Stimulated activated CD4-positive, alpha-beta T cell treated with anti-CD3 and anti-CD28 coated beads, Interleukin-4, amount 100 ng/mL, for 24 hours (primary cell): ENCODE data around the gene ZC3HAV1.
"Not testable (repeated sequence)": the region's sequence is repeated elsewhere in the genome, so short reads cannot be mapped to it uniquely, and the experiment has no call there.

Experiments used
- DNase-seq: peaks from one replicate; pipeline ENCODE4 v3.0.0-alpha.2; 2020

ZC3HAV1 gene

DNA sequence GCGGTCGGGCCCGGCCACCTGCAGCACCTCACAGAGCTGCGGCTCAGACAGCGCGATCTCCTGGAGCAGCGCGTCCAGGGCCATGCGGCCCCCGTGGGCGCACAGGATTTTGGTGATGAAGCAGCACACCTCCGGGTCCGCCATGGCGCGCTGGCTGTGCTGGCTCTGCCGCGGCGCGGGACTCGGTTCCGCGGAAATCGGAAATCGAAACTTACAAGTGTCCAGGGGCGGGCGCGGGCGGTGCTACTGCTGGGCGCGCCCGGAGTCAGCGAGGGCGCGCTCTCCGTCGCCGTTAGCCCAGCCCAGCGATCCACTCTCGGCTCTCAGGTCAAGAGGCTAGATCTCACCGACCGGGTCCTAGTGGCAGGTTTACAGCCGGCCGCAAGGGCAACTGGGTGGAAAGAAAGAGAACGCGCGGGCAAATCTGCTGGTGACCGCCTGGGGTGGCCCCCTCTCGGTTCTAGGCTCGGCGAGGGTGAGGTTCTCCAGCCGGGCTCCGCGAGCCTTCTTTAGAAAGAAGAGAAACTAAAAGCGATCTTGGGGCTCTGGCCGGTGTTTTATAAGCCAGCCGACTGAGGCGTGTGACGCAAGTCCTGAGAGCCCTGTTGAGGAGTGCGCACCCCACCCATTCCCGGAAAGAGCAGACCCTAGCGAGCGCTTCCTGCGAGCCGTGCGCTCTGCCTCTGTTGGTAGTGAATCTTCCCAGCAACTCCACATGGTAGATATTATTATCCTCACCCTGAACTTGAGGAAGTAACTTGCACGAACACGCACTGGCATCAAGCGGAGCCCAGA is at the start of gene ZC3HAV1:
Gene ZC3HAV1 (minus strand): TSS at position 533 of the 795 bp plus-strand sequence. CDS start 389 bp downstream, at position 144.
- DNase-seq = peak; percentile 88

DNA sequence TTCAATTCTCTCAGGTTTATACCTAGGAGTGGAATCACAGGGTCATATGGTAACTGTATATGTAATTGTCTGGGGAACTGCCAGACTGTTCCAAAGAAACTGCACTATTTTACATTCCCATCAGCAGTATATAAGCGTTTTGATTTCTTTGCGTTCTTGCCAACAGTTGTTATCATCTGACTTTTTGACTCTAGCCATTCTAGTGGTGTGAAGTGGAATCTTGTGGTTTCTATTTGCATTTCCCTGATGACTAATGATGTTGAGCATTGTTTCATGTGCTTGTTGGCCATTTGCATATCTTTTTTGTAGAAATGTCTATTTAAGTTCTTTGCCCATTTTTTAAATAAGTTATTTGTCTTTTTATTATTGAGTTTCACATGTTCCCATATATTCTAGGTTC is 44.3 kb upstream of the ZC3HAV1 start:
- no peak for DNase-seq

DNA sequence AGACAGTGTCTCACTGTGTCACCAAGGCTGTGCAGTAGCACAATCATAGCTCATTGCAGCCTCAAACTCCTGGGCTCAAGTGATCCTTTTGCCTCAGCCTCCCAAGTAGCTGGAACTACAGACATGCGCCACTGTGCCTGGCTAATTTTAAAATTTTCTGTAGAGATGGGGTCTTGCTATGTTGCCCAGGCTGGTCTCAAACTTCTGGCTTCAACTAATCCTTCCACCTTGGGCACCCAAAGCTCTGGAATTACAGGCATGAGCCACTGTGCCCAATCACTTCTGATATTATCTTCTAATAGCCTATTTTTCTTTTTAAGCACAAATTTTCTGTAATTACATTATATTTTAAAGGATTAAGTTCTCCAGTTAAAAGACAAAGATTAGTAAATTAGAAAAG is 42.6 kb upstream of the ZC3HAV1 start:
- DNase-seq = no peak

DNA sequence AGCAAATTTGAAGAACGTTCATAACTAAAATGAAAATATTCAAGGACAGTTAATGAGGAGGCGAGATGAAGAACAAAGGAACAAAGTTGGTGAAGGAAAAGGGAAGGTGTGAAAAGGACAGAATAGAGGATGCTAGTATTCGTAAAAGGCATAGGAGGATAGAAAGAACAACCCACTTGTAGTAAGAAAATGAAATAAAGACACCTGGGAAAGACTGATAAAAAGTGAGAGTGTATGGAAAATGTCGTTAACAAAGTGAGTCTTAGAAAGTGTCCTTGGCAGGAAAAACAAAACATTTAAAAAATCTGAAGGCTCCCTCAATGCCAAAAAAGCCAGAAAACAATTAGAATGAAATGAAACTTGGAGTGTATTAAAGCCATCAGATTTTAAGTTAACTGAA is 29.6 kb upstream of the ZC3HAV1 start:
- no peak for DNase-seq

DNA sequence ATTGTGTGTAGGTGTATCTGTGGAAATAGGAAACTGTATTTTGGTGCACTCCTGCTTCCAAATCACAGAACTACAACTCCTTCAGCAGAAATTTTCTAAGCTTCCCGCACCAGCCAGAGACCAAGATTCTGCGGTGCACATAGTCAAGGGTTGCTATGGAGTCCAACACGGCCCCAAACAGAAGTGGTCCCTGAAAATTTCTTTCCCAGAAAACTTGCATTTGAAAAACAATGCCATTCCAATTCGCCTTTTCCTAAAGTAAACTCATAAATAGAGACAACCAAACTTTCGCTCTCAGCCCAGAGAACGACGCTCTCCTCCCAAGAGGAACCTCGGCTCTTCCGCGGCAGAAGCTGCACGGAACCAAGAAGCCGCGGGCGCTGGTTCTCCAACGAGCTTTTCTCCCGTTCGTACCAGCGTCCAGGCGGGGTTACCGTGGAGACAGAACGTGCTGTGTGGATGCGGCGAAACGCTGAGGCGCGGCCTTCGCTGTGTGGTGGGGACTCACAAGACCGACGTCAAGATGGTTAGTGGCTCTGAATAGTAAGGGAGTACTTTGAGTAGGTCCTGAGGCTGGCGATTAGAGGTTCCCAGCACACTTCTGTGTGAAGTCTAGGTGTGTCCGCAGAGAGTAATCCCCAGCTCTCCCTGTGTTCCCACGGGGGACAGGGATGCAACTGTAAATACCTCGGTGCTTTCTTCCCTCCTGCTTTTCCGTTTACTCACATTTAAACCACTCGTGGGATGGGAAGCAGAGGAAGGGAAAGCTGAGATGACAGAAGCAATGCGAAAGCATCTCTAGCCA is 24.0 kb upstream of the ZC3HAV1 start:
- DNase-seq = peak; percentile 91

DNA sequence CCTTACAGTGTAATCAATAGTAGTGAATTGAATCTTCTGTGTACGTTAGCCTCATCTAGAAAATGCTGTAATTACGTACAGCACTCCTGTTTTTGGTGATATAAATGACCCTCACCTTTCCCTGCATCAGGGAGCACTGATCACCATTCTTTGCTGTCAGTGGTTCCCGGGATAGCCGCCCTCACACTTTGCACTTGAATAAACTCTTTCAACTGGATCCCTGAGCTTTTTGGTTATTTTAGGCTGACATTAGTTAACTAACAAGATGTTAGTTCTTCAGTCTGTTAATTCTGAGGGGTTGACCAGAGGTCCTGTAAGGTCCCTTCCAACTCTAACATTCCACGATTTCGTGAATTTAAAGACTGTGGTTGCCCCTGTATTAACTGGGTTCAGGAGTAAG is 23.4 kb upstream of the ZC3HAV1 start:
- DNase-seq = no peak

DNA sequence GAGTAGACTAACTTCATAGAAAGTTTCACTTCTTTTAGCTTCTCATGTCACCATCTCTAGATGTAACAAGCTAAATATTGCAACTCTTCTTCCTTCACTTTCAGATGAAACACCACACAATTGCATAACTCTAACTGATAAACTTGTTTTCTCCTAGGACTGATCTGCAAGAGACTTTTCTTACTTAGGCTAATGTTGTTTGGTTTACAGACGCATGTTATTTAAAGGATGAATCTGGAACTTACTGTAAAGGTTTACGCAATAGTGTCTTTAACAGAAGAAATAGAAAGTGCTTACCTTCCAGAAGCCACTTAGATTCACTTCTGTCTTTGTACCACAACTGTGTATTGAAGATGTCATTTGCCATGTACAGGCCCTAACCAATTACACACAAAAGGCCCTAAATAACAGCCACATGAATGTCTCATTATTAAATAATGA is 22.1 kb upstream of the ZC3HAV1 start:
- no peak for DNase-seq

DNA sequence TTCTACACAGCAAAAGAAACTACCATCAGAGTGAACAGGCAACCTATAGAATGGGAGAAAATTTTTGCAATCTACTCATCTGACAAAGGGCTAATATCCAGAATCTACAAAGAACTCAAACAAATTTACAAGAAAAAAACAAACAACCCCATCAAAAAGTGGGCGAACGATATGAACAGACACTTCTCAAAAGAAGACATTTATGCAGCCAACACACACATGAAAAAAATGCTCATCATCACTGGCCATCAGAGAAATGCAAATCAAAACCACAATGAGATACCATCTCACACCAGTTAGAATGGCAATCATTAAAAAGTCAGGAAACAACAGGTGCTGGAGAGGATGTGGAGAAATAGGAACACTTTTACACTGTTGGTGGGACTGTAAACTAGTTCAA is 20.3 kb upstream of the ZC3HAV1 start:
- not testable (repeated sequence) for DNase-seq

DNA sequence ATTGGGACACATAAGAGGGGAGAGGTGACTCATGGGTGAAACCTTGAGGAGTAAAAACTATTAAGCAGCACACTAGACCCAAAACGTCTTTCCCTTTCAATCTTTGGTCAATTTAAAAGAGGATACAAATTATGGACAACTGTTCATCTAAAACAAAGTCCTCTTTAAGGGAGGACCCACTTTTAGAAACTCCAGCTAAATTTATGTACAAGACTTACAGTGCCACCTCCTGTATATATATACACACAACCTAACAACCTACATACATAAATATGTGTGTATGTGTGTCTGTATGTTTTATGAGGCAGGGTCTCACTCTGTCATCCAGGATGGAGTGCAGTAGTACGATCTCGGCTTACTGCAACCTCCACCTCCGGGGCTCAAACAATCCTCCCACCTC is 18.1 kb upstream of the ZC3HAV1 start:
- DNase-seq = no peak

DNA sequence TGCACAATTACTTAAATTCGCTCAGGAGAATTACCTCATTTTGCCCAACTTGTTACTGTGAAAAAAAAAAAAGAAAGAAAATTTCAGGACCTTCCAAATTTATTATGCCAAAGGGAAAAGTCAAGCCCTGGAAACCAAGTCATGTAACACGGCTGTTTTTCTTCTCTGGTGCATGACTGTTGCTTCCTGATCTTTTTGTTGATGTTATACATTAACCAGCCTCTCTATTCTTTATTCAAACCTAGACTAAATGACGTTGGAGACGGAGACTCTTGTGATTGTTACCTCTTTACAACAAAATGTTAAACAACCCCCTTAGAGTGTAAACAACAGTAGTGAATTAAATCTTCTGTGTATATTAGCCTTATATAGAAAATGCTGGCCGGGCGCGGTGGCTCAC is 16.1 kb upstream of the ZC3HAV1 start:
- DNase-seq = no peak

DNA sequence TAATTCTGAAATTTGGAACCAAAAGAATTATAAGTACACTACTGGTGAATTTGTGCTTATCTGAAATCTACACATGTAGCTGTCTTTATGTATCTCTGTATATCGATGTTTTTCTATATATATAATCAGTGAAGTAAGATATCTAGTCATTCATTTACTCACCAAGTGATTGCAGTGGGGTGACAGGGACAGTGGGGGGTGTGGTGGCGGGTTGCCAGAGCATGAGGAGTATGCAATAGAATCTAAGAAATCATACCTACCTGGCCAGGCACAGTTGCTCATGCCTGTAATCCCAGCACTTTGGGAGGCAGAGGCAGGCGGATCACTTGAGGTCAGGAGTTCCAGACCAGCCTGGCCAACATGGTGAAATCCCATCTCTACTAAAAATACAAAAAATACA is 15.5 kb upstream of the ZC3HAV1 start:
- not testable (repeated sequence) for DNase-seq

DNA sequence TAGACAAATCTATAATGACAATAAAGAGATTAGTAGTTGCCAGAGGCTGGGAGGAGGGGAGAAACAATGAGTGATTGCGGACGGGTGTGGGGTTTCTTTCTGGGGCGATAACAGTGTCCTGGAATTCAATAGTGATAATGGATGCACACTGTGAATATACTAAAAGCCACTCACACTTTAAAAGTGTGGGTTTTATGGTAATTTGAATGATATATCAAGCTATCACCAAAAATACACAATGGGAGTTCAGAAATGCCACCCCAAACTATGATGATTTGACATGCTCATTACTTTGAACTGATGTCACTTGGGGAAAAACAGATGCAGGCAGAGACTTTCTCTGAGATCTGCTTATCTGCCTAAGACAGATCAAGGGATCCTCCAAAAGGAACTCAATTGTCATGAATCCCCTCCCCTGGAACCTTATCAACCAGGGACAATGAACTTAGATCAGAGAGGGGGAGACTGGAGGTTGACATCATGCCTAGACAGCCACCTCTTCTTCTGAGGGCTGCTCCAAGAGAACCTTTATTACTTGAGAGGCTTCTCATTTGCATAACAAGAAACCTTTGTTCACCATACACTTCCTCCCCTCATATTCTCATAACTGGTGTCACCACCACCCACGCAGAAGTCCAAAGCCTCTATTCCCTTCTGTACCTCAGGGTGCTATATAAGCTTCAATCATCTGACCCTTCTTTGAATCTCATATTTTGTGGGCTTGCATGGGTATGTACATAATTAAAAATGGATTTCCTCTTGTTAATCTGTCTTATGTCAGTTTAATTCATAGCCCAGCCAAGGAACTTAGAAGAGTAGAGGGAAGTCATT is 14.8 kb upstream of the ZC3HAV1 start:
- peak; percentile 48 for DNase-seq

DNA sequence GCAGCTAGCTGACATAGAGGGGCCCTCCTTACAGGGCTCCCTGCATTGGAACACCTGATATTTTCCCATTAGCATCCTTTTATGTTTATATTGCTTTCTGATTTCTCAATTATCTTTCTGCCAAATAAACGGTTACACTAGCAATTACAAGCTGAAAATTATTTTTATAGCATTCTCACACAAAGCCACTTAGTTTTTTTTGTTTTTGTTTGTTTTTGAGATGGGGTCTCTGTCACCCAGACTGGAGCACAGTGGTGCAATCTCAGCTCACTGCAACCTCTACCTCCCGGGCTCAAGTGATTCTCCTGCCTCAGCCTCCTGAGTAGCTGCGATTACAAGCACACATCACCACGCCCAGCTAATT is 9.9 kb upstream of the ZC3HAV1 start:
- no peak for DNase-seq

DNA sequence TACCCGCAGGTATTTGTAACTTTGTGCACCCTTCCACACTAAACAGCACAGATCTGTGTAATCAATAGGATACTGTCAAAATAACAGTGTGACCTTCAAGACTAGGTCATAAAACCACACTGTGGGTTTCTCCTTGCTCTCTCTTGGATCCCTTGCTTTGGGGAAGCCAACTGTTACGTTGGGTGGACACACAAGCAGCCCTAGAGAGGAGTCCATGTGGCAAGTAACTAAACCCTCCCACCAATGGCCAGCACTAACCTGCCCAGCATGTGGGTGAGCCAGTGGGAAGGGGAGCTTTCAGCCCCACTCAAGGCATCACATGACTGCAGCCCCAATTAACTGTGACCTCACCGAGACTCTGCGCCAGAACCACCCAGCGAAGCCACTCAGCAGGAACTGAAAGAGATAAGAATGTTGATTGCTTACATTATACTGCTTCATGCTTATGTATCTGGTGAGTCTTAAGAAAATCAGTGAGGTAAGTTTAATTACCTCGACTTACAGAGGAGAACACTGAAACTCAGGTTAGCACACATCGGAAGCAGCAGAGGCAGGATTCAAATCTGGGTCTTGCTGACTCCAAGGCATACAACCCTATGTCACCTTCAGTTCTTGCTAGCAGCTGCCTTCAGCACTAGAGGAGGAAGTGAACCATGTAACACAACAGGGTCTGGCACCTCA is 9.4 kb upstream of the ZC3HAV1 start:
- peak; percentile 35 for DNase-seq

DNA sequence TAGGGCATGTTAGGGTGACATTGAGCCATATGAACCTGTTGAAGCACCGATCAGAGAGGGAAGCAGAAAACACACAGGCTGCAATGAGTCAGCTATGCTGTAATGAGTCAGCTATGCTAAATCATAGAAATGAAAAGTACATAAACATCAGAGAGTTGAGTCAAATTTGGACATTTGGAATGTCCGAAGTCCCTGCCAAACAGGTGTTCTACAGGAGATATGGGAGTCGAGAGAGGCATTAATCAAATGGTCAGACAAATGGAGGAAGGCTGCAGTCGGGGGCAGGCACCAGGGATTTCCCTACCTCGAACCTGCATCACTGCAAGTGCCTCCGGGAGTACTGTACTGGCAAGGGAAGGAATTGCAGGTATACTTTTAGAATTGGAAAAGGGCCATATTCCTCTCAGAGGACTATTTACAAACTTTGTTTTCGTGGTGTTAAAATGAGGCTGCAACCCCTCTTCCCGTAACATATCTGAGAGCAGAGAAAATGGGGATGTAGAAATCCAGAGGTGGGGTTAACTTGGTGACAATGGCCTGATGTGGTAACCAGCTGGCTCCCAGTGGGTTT is 8.8 kb upstream of the ZC3HAV1 start:
- peak; percentile 57 for DNase-seq

DNA sequence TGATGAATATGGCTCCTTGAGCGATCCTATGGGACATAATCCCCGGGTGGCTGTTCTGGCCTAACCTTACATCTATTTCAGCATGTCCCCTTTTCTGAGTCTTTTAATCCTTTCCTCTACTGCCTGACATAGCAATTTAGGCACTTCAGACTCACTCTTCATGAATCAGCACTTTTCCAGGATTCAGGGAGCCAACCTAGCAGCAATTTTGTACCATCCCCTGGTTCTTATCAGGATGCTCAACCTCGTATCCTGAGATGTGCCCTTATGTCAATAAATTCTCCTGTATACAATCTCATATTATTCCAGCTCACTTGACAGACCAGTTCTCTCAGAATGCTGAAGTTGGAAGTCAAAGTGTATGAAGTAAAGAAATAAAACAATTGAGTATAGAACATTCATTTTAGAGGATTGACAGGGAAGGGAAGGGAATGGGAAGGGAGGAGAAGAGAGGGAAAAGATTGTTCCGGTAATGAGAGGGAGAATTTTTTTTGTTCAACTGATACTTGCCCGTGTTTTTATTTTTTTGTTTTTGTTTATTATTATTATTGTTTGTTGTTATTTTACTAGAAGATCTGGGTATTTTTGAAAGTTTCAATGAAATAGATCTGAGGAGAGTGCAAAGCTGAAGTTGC is 8.2 kb upstream of the ZC3HAV1 start:
- no peak for DNase-seq

DNA sequence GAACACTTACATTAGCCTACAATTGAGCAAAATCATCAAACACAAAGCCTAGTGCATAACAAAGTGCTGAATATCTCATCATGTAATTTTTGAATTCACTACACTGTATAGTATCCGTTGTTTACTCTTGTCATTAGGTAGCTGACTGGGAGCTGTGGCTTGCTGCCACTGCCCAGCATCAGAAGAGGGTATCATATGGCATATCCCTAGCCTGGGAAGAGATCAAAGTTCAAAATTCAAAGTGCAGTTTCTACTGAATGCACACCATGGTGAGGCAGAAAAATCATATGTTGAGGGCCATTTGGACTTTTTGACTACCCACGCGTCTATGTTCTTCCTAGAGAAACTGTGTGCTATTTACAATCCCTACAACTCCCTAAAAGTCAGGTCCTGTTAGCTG is 7.5 kb upstream of the ZC3HAV1 start:
- no peak for DNase-seq

DNA sequence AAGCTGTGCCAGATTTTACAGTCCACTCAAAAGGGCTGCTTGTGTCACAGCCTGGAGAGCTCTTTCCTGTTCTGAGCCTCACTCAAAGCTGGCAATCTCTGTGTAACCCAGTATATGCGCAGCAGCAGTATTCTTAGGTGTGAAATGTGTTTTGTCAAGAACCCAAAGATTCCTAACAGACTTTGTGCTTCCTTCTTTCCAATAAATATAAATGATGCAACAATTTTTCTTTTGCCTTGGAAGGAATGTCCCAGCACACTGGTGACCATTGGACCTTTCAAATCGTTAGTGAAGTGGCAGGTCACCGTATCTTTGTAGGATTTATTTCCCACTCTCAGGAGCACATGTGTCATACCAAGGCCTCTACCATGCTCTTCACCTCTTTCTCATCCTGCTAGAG is 5.6 kb upstream of the ZC3HAV1 start:
- no peak for DNase-seq

DNA sequence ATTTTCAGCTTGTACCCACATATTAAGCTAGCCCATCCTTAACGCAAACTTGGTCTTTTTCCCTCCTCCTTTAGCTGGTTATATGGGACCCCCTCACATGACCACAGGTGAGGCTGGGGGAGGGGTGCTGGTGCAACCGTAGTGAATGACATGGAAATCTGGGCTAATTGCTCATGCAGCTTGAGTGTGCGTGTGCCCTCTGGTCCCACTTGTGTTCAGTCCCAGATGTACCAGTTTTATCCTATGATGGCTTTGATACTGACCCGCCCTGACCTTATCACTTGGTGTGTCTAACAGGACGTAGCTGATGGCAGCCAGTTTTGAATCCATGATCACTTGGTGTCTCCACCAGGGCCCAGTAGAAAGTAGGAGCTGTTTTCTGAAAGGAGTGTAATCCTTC is 5.1 kb upstream of the ZC3HAV1 start:
- DNase-seq = no peak

DNA sequence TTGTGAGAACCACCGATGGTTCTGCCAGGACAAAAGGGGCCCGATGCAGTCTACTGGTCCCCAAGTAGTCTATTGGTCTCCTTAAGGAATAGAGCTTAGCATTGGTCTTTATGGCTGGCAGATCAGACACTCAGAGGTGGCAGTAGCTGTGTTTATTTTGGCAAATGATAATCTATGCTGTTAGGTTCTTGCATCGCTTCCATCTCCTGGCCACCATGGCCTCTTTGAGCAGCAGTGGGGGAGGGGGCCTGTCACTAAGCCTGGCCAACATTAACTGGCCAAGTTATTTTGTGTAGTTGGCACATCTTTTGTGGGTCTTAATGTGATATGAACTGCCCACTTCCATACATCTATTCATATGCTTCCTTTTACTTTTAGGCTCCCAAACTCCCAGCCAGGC is 4.5 kb upstream of the ZC3HAV1 start:
- no peak for DNase-seq

DNA sequence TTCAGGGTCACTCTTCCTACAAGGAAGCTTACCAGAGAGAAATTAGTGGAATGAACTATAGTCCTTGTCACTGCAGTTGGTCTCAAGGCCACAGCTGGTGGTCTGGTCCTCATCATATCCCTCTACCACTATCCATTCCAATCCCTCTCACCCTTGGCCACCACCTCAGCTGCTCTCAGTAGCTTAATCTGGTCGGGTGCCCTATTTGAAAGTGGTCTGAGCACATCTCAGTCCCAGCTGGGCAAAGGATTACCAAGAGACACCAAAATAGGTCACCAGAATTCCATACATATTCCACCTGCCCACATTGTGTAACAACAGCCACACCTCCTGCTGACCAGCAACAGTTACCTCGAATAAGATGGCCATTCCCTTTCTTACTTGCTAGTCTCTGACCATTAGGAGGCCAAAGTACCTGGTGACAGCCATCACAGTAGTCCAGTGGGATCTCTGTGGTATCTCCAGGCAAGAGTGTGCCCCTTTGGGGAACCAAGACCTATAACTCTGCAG is 3.3 kb upstream of the ZC3HAV1 start:
- DNase-seq = no peak

DNA sequence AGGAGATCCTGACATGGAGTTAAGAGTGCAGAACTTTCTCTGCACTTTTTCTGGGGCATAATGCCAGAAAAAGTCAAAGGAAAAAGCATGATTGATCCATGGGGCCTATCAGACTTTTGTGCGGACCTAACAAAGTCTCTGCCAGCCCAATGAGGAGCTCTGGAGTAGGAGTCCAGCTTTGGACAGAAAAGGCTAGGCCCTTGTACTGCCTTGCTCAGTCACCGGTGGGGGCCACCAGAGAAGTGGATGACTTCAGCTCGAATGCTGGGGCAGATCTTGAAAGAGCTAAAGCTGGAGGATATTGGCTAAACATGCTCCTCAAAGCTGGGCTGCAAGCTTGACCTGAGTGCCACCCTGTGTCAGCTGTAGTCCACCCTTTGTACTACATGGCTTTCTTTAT is 2.8 kb upstream of the ZC3HAV1 start:
- DNase-seq = no peak
